GM19372 (cell line): ENCODE results near the gene ACVR1.
"Not testable (repeated sequence)": the region's sequence is repeated elsewhere in the genome, so short reads cannot be mapped to it uniquely, and the experiment has no call there.

ENCODE experiments used
- ATAC-seq: cut with Tn5 transposase; IDR thresholded peaks from one replicate; pipeline ENCODE4 v1.9.1; 2021; ENCODE audit warnings: mild to moderate bottlenecking, low read depth, moderate library complexity; ENCODE audit not compliant: unreplicated experiment

Gene ACVR1

DNA sequence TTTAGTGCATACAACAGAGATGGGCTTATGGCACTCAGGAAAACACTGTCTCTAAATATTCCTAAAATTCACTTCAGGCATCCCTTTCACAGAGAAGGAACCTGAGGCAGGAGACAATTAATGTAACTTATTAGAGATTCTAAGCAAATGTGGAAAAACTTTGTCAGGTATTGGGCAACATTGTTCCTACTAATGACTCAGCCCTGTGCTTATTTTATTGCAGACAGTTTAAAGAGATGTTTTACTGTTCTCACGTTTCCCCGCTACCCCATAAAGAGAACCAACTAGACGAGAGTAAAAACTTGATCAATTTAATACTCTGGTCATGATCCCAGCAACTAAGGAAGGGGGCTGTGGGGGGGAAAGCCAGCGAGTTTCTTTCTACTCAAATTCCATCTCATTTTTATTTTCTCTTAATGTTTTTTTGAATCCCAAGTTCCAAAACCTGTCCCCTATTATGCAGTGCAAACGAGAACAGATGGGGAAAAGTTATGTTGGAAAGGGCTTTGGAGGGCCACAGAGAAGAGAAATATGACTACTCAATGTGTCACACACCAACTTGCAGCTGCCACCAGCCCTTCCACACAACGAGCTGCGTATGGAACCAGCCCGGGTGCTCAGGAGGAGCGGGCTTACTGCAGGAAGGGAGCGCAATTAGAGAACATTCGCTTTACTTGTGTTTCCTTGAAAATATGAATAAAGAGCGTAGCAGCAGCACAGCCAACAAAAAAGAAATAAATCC is 18.7 kb upstream of the ACVR1 start:
- ATAC-seq, result no peak

DNA sequence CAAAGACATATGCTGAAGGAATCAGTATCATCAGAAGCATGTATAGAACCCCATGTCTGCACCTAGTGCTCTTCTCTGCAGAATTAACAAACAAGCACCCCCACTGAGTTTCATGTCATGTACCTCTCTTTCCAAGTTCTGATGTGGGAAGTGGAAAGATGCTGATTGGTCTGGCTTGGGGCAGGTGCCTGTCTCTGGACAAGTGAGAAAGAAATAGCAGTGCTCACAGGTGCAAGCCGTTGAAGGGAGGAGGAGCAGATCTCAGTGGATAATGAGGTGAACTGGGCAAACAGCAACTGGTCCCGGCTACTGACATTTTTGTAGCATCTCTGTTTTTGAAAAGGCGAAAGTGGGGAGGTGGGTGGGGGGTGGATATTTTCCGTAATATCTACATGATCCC is 17.5 kb upstream of the ACVR1 start:
- no peak for ATAC-seq

DNA sequence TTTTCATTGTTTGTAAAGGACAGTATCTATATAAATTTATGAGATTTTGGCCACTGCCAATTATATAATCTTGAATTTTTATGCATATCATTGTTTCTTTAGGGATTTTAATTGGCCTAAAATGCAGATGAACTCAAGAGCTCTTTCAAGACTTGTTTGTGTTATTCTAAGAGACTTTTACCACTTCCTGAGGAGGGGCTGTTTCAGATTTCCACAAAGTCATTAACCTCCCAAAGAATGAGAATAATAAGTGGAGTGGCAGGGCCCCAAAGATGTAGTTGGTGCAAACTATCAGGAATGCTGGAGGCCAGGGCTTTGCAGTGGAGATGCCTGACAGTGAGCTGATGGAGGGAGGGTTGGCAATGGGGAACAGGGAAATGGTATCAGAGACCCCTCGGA is 15.5 kb upstream of the ACVR1 start:
- no peak for ATAC-seq

DNA sequence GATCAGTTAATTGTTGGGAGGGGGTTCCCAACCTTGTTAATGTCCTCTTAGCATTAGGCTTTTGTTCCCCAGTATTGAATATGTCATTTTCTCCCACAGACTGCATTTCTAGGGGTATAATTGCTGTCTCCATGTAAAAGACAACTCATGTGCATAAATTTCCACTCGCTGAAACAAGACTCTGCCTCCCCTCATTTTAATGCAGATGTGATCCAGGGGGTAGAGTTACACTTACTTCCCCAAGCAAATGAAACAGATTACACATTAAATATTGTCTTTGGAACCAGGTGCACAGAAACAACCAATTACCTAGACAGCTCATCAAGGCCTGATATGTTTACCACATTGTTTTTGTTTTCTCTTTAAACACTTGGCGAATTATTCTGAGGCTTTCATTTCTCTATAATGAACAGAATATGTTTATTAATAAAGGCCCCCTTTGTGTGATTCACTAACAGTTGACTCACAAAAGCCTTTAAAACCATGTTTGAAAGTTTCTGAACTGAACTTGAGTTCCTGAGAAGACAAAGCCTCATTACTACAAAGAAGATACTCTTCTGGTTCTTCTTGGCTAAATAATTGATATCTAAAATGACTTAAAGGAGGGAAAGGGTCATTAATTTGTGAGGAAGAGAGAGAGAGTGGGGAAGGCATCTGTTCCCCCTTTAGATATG is 15.0 kb upstream of the ACVR1 start:
- no peak for ATAC-seq

DNA sequence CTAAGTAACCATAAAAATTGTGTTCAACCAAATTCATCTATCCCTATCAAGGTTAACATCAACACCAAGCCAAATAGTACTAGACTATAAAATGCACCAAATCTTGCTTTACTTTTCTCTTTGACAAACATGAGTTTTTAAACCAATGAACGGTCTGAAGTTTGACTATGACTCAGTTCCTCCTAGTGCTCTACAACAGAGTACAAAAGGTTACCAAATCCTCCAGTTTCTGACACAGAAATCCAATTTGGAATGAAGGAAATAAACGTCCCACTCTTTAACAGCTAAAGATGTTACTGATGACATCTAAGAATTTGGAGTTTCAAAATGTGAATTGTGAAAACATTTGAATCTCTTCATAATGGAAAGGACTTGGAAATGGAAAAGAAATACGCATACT is 11.8 kb upstream of the ACVR1 start:
- no peak for ATAC-seq

DNA sequence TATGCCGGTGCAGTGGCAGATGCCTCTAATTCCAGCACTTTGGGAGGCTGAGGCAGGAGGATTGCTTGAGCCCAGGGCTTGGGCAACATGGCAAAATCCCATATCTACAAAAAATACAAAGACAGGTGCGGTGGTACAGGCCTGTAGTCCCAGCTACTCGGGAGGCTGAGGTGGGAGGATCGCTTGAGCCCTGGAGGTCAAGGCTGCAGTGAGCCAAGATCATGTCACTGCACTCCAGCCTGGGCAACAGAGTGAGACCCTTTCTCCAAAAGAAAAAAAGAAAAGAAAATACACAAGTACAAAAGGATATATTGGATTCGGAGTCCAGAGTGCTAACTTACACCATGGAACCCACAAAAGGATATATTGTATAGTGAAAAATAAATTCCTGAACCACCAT is 8.4 kb upstream of the ACVR1 start:
- not testable (repeated sequence) for ATAC-seq

DNA sequence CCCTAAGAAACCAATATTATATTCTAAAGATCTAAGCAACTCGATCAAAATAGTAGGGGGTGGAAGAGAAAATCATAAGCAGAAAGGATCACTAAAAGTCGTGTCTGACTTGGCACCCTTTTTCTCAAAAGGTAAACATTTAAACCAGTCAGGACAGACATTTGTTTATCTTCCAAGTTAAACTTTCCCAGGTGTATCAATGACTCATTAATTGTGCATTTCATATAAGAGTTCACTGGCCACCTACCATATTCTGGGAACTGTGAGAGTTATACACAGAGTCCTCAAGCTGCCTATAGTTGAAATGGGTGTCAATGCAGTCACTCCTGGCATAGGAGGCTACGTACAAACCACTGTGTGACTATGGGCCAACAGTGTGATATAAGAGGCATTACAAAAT is 4.8 kb upstream of the ACVR1 start:
- ATAC-seq, result no peak

DNA sequence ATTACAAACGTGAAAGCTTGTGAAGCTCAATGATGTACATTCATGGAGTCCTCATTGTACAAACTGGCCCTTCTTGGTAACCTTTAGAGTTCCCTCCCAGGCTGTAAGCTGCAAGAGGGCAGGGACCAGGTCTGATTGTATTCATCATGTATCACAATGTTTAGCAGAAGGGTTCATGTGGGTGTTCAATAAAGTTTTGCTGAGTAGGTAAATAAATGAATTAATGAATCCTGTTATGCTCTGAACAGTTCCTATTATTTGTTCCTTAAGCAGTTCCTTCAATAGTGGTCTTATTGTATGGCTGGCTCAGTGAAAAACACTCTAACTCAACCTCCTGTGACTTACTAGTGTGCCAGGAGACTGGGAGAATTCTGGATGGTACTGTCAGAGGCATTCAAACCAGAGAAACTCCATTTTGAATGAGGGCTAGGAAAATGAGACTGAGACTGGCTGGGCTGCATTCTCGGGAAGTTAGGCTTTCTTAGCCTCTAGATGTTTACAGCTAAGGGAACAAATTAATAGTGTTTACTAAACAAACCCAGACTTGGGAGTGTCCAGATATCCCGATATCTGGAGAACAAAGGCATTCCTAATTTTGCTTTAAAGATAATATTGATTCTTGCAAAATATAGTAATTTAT is 1.8 kb upstream of the ACVR1 start:
- no peak for ATAC-seq

DNA sequence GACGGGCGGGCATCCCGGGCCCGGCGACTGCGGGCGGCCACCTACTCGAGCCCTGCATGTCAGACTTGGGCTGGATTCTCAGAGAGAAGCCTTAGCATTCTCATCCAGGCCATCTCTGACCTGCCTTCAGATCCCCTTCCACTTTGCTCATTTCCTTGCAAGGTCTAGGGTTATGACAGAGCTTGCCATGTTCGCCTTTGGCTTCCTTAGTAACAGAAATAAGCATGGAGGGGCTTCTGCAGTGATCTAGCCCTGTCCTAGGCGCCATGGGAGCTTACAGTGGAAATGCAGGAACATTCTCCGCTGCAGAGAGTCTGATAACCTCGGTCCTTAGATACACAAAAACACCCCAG is 632 bp upstream of the ACVR1 start:
- ATAC-seq, result no peak

DNA sequence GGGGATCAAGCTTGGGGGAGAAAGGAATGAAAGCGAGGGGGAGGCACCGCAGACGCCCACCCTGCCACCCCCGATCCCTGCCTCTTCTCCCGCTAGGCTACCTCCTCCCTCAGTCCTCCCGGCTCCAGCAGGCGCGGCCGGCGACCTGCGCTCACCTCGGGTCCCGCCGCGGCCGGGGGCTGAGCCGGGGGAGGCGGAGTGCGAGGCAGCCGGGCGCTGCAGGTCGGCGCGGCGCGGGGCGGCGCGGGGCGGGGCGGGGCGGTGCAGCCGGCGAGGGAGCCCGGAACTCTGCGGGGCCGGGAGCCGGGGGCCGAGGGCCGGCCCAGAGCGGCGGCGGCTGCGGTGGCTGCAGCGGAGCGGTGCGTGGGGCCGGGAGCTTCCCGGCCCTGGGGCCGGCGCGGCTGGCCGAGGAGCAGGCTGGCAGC is 477 bp downstream of the ACVR1 start:
- peak; percentile 47 for ATAC-seq

DNA sequence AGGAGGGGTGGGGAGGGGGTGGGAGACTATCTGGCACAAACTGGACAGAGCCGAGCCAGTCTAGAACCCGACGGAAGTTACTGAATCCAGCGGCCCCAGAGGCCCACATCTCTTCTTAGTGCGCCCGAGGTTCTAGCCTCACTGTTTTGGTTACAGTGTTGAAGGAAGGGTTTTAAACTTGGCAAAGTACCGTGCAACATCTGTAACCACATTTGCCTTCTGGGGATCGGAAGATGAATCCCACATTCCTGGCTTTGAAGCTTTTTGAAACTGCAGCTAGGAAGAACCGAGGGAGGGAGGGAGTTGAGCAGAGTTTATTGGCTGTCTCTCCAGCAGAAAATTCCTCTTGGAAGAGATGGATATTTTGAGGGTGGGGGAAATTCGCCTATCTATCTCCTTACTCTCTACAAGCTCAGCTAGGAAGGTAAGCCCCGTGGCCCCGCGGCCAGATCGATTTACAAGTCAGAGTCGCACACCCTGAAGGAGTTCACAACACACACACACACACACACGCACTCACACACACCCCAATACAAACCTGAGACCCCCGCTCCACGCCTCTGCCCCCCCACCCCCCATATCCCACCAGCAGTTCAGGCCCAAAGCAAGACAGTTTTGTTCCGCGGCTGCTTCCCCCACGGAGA is 1.0 kb downstream of the ACVR1 start:
- no peak for ATAC-seq

DNA sequence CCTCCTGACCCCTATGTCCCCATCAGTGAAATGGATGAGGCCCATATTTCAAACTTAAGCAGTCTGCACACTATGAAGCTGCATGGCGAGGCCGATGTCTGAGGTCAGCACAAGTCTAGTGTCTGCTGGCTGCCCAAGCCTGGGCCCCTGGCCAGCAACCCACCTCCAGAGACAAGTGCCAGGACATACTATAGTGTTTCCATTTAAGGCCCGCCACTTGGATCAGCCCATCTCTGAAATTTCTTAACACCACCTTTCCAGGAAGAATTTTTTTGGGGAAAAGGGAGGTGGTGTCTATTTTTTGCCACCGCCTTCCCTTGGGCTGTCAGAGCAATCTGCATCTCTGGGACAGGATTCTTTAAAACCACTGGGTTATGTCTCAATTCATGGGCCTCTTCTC is 1.8 kb downstream of the ACVR1 start:
- no peak for ATAC-seq

DNA sequence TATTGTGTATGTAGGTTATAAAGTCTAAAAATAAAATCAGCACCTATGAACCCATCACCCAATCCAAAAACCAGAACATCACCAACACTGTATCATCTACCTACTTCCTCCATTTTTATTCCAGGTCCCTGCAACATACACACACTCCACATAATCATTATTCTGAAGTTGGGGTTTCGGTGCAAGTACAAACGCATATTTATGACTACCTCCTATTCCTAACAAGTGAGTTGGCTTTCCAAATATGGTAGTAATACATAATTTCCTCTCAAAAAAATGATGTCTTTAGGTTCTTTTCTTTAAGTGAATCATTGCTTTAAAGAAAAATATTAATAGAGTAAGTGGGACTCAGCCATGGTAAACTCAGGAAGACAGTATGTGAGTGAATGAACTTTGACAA is 3.3 kb downstream of the ACVR1 start:
- ATAC-seq, result no peak

DNA sequence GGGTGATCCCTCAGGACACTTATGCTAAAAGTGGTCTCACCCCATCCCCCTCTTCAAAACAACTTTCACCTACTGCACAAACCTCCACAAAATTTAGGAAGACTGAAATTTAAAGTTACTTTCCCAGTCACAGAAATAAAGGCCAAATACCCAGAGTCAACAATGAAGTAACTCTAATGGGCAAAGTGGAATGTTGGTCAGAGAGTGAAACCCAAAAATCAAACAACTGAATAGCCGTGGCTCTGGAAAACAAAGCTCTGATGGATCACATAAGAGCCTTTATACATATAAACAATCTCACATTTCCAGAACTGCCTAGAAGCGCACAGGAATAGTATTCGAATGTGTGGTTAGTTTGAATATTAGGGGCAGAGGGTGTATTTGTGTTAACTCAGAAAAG is 4.7 kb downstream of the ACVR1 start:
- no peak for ATAC-seq

DNA sequence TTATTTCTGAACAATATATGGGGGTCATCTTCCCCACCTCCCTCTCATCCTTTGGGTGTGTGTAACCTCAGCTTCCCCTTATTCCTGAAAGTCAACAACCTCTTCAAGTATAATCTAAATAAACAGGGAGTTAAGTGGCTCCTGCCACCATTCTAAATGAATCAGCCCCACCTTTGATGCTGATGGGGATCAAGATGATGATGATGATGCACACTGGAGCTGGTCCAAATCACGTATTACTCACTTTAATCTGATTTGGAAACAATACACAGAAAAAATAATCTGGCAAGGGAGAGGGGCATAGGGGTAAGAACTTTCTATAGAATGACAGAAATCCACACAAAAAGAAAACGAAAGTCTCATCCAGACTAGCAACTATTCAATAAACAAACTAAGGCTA is 7.1 kb downstream of the ACVR1 start:
- no peak for ATAC-seq

DNA sequence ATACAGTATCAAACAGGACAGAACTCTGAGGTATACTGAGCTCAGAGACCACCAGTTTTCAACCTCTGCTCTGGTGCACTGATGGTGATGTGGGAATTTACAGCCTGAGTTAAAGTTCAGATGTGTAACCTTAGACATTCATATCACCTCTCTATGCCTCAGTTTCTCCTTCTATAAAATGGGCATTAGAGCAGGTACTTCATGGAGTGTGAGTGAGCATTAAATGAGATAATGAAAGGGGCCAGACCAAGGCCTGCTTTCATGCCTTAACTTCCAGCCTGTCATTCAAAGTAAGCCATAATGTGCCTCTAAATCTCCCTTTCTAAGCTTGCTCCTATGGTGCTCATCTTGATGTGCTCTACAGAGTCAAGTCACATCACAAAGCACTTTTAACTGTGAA is 8.4 kb downstream of the ACVR1 start:
- no peak for ATAC-seq

DNA sequence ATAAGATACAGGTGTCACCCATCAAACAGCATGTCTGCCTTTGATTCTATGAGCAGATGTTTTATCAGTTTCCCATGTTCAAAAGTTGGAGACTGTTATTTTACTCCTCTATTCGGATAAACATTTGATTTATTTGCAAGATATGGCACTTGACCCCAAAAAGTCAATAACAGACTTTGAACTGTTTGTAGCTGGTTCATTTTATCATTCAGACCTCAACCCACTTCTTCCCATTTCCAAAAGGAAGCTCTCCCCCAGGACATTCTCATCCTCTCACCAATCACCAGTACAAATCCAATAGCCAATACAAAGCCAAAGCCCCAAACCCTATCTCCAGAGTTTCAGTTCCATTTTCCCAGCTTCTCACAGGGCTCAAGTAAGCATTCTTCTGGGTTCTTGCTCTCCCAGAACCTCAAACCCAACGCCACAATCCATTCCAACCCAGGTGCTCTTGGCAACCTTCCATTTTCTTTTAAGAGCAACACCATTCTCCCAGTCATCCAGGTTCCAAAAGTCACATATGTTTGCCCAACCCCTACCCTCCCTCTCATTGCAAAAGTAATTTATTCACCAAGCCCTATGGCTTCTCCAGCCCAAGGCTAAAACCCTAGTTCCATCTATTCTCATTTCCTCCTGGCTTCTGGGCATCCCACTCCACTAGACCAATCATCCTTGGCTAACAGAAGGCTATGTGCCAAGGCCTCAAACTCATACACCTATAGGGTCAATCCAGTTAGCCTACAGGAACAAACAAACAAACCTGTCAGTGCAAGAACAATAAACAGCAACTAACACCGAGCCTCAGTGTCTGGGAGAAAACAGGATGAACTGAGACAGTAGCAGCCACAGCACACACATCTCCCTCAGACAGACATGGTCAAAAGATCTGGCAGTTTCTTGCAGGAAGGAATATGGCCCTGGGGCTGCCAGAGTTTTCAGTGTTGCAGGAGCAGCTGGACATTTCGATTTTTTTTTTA is 9.2 kb downstream of the ACVR1 start:
- no peak for ATAC-seq

DNA sequence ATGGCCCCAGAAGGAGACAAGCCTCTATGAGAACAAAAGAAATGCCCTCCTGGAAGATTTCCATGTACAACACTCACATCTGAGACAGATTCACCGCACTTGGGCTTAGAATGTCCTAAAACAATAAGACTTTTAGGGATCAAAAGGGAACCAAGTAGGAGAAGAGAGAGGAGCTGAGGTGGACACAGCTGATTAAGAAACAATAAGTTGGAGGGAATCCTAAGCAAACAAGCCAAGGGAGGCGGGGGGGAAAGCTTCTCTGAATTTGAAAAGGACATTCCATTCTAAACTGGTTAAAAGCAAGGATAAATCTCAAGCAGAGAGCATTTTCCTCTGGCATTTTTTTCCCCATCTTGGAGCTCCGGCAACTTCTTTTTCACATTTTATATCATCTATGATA is 9.9 kb downstream of the ACVR1 start:
- ATAC-seq, result no peak

DNA sequence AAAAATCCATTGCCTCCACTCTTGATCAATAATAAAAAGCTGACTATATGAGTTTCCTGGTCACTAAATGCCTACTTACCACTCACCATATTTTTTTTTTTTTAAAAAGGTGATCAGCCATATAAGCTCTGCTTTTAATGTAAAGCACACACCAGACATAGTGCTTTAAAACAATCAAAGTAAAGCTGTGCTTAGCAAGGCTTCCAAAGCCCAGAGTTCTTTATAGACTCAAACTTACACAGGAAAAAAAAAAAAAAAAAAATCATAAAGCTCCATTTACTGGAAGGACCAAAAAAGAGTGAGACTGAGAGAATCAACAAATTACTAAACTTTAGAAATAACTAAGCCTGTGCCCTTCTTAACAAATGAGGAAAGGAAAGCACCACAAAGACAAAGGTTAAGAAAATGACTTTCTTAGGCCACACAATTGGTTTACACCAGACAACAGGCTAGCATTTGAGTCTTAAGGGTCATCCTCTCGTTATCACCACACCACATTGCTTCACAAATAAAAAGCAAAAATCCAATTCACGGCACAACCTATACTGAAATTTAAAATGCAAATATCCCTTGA is 11.2 kb downstream of the ACVR1 start:
- no peak for ATAC-seq

DNA sequence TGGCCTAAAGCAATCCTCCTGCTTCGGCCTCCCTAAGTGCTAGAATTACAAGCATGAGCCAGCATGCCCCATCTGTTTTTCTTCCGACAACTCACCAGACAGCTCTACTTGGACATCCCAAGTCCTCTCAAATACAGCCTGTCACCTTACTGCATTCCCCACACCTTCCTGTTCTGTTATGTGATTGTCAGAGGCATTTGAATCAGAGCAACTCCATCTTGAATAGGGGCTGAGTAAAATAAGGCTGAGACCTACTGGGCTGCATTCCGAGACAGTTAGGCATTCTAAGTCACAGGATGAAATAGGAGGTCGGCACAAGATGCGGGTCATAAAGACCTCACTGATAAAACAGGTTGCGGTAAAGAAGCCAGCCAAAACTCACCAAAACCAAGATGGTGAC is 17.3 kb downstream of the ACVR1 start:
- no peak for ATAC-seq
